SKM-1 treated with dmso at 0.1 percent for 144 hours (cell line): ENCODE data around the gene VWA2.

Experiments used
- DNase-seq: peaks from one replicate; lab custom pipeline; 2025; ENCODE audit not compliant: unreplicated experiment; lab: John Stamatoyannopoulos, UW

The VWA2 gene

GRCh38 chr10:114239117-114239993, at the start of gene VWA2:
Gene VWA2, plus strand, starts transcription at chr10:114239254. Its CDS starts 9,460 bp downstream, at chr10:114248714.
- no peak for DNase-seq

GRCh38 chr10:114189700-114190099, 49.4 kb upstream of the VWA2 start:
- DNase-seq: no peak

- DNase-seq: no peak
Observed at GRCh38 chr10:114195079-114195478, 44.0 kb upstream of the VWA2 start.

DNA sequence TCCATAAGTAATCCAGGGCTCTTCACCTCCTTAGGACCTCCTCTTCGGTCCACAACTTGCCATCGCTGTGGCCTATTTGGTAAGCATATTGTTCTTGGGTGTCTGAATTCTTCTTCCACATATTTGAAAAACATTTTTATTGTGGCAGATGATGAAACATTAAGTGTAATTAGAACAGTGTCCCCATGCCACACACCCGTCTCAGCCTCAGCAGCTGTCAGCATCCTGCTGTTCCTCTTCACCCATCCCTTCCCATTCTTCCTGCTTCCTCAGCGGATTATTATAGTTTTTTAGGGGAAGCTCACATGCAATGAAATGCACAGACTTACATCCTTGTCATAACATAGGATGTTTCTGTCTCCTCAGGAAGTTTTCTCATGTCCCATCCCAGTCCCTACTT, 39.8 kb upstream of the VWA2 start:
- no peak for DNase-seq

- no peak for DNase-seq
Observed at GRCh38 chr10:114202812-114203211, 36.2 kb upstream of the VWA2 start.

DNA sequence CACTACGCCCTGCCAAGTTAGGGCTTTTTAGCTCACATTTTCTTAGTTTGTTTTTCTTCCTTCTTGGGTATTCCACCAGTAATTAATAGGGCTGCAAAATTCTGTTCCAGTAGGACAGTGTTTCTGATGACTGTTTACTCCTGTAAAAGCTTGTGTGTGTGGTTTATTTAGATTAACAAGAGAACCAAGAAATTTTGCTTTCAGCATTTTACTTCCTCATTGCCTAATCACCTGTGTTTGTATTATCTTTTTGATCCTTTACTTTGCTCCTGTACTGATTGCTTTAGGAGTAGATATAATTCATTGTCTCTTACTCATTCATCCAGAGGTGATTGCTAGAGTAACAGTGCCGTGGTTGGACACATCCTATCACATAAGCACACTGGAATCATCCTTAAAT, 32.2 kb upstream of the VWA2 start:
- no peak for DNase-seq

- DNase-seq: peak; percentile 44
Observed at GRCh38 chr10:114207349-114207748, 31.7 kb upstream of the VWA2 start.

- DNase-seq: no peak
Observed at GRCh38 chr10:114208351-114208750, 30.7 kb upstream of the VWA2 start.

GRCh38 chr10:114212153-114212552, 26.9 kb upstream of the VWA2 start:
- DNase-seq: no peak

- DNase-seq: no peak
Observed at GRCh38 chr10:114215033-114215432, 24.0 kb upstream of the VWA2 start.

DNA sequence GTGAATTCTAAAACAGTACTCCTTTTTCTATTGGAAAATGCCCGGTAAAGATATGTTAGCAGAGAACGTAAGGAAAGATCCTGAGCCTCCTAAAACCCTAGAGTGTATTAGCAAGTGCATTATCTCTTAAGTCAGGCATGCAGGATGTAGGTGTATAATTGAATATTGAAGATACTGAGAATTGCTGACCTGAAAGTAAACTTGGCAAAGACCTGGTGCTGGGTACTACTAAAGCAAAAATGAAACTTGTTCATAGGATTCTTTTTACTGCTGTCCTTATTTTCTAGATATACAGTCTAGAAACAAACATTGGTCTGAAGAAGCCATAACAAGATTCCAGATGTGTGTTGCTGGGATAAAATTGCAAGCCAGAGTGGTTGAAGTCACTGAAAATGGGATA, 18.8 kb upstream of the VWA2 start:
- no peak for DNase-seq

GRCh38 chr10:114221235-114221634, 17.8 kb upstream of the VWA2 start:
- DNase-seq: no peak

DNA sequence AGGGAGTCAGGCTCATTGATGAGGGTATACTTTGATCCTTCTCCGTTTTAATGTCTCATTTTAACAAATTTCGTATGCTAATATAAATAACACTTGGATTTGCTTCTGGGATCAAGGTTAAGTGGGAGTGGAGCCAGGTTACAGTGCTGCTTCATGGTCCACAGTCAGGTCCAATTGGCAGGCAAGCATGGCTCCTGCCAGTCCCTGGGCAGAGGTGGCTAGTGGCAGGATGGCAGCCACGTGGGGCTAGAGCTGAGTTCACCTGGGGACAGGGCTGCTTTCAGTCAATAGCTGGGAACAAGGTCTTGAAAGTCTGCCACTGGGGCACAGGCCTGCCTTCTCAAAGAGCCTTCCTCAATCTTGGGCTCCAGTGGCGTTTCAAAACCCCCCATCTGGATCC, 16.0 kb upstream of the VWA2 start:
- no peak for DNase-seq

DNA sequence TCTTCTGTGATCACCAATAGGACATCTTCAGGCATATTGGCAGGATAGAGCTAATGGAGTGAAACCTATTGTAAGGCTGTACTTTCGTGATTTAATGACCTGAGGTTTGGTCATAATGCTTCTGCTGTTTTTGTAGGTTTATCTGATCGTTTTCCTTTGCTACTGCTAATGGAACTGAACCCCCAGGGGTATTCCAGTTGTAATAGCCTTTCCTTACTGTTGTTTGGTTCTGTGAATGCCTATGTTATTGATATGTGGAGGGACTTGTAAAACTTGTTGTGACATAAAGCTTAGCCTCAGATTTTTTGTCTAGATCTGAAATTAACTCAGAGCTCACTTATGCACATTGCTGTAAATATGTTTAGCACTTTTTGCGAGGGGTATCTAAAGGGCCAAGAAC, 10.9 kb upstream of the VWA2 start:
- DNase-seq: no peak

- no peak for DNase-seq
Observed at GRCh38 chr10:114232561-114233176, 6.4 kb upstream of the VWA2 start.

- no peak for DNase-seq
Observed at GRCh38 chr10:114233482-114233881, 5.6 kb upstream of the VWA2 start.

DNA sequence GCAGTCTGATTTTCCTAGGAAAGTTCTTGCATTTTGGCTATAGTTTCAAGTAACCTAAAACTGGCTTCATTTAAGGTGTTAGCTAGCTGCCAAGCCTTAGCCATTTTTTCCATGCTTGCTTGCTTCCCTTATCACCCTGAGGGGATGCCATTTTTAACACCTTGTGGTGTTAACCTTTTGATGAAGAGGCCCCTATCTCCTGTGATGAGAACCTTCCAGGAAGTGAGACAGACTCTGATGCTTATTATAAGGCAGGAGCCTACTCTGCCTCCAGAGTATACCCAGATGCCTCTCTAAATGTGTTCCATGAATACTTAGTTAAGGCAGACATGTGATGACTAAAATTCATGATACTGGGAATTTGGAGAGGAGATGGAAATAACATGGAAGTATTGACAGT, 4.9 kb upstream of the VWA2 start:
- no peak for DNase-seq

DNA sequence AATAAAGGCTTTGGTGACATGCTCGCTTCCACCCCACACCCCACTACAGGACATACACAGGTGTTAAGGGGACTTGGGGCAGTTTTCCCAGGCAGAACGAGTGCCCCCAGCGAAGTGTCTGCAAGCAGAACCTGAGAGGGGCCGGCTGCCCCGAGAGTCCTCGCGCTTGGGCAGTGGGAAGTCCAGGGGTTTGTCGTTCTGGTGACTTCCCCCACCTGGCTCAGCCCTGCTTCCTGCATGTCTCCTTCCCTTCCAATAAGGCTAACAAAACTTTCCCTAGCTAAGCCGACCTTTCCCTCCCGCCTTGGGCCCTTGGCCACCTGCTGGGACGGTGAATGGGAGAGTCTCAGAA, 916 bp downstream of the VWA2 start:
- no peak for DNase-seq

- DNase-seq: no peak
Observed at GRCh38 chr10:114242235-114242634, 3.2 kb downstream of the VWA2 start.

- DNase-seq: no peak
Observed at GRCh38 chr10:114243661-114244060, 4.6 kb downstream of the VWA2 start.

GRCh38 chr10:114244126-114244525, 5.1 kb downstream of the VWA2 start:
- no peak for DNase-seq

- DNase-seq: no peak
Observed at GRCh38 chr10:114245121-114245791, 6.2 kb downstream of the VWA2 start.
